ENCODE data around the gene PRR29.

The PRR29 gene

GRCh38 chr17:64053101-64053500, 55.0 kb downstream of the PRR29 start:
- DNase-seq, result no peak
